ENCODE measurements around the gene GAPVD1. TPM values are rescaled to one million over a fixed set of nuclear protein-coding genes. Genes with fewer than 3 reads are reported as not detected.

Gene GAPVD1
- polyA plus RNA-seq, 2 of the 4 experiments (the other 2 are of a cell fraction), result 18.2 to 23.0 TPM

GRCh38 chr9:125355601-125356000 lies 94.0 kb downstream of the GAPVD1 start:
- CTCF ChIA-PET, result interaction anchor here (0.8 to 1.4 kb wide), 2 partner anchors 9 to 31 kb away, joined by 3 to 4 read pairs; no protein-coding TSS in a partner anchor
- WGBS (ENCODE audit: missing lambda C conversion rate), result 95% methylated on average over 11 of the region's 11 CpGs
- H3K4me1 ChIP-seq, result no peaks in the 10 kb centered on the region
- TF ChIP-seq RNF2 (IDR thresholded peaks at IDR 0.05; ENCODE audit: borderline replicate concordance, low read depth) (no peak), TFCP2L1 (CRISPR knock-in tag; IDR thresholded peaks at IDR 0.05) (no peak), USF2 (IDR thresholded peaks at IDR 0.05) (no peak), PBX3 (IDR thresholded peaks at IDR 0.05) (no peak), NPAS2 (CRISPR knock-in tag; IDR thresholded peaks at IDR 0.05; ENCODE audit: borderline replicate concordance) (no peak), POLR2A (IDR thresholded peaks at IDR 0.05; ENCODE audit: low read length) (no peak)
- no peak overlapping the region for H3K4me3 ChIP-seq
- FAIRE-seq (no peak), ATAC-seq (no peak), DNase-seq (ENCODE audit: low read depth in 1 of 2, low spot score in 1 of 2) (no peak)
- POLR2A ChIA-PET, result no interaction called here
- no peak overlapping the region for H3K27ac ChIP-seq
- H3K4me2 ChIP-seq, result no peak overlapping the region
- H3K9me3 ChIP-seq, result peaks cover 8% of the 10 kb centered on the region; the same call in 2 of the 3 replicates

GRCh38 chr9:125356032-125356431 lies 94.4 kb downstream of the GAPVD1 start:
- Histone ChIP-seq H3K9me3 (peaks cover 4% of the 10 kb centered on the region; the same call in 2 of the 3 replicates), H3K27ac (no peak overlapping the region), H3K4me3 (no peak overlapping the region), H3K4me2 (no peak overlapping the region), H3K4me1 (no peaks in the 10 kb centered on the region)
- ChIA-PET CTCF (interaction anchor here (1.4 kb wide), 1 partner anchor 31 kb away, joined by 4 read pairs; no protein-coding TSS in a partner anchor), POLR2A (no interaction called here)
- DNase-seq (ENCODE audit: low read depth in 1 of 2, low spot score in 1 of 2) (no peak), ATAC-seq (no peak), FAIRE-seq (no peak)
- TF ChIP-seq RARB (CRISPR knock-in tag; IDR thresholded peaks at IDR 0.05) (no peak), ATOH8 (CRISPR knock-in tag; IDR thresholded peaks at IDR 0.05; ENCODE audit: low read depth) (no peak), TFCP2L1 (CRISPR knock-in tag; IDR thresholded peaks at IDR 0.05) (no peak), SMC3 (IDR thresholded peaks at IDR 0.05) (no peak), EP300 (IDR thresholded peaks at IDR 0.05) (no peak), BHLHE40 (IDR thresholded peaks at IDR 0.05; ENCODE audit: low read depth, low read length) (no peak), PBX3 (IDR thresholded peaks at IDR 0.05) (no peak), EHMT2 (IDR thresholded peaks at IDR 0.05; ENCODE audit: low read depth) (no peak), JUNB (IDR thresholded peaks at IDR 0.05) (no peak)
- WGBS (ENCODE audit: missing lambda C conversion rate), result 90% methylated on average over 3 of the region's 3 CpGs

- H3K27ac ChIP-seq, result no peak overlapping the region
These were observed 97.4 kb downstream of the GAPVD1 start for GRCh38 chr9:125359011-125359410.

GRCh38 chr9:125360601-125361000 lies 99.0 kb downstream of the GAPVD1 start:
- no peaks in the 10 kb centered on the region for H3K9me3 ChIP-seq
- 96% methylated on average over 2 of the region's 2 CpGs for WGBS (ENCODE audit: missing lambda C conversion rate)
- H3K4me2 ChIP-seq, result no peak overlapping the region
- FAIRE-seq, result no peak
- no peak for ATAC-seq
- CTCF ChIA-PET, result interaction anchor here (1.3 to 5.0 kb wide), 4 partner anchors 13 to 105 kb away, joined by 5 to 32 read pairs (median 17); no protein-coding TSS in a partner anchor
- no peak for TF ChIP-seq KDM1A (IDR thresholded peaks at IDR 0.05; ENCODE audit: low read depth)
- TF ChIP-seq HOXA7 (CRISPR knock-in tag; IDR thresholded peaks at IDR 0.05), result no peak
- no peak for TF ChIP-seq RAD21 (conservative IDR thresholded peaks at IDR 0.05 in 1 of 2, IDR thresholded peaks at IDR 0.05 in 1 of 2)
- DNase-seq (ENCODE audit: low read depth in 1 of 2, low spot score in 1 of 2), result no peak
- H3K4me1 ChIP-seq, result no peaks in the 10 kb centered on the region
- POLR2A ChIA-PET, result interaction anchor here (1.7 kb wide), 1 partner anchor 120 kb away, joined by 11 read pairs; the partner anchor contains the start of gene HSPA5
- H3K27ac ChIP-seq, result no peak overlapping the region
- H3K4me3 ChIP-seq, result no peak overlapping the region

More at GRCh38 chr9:125359011-125359410, 97.4 kb downstream of the GAPVD1 start:
- ChIA-PET CTCF (interaction anchor here (0.6 to 2.2 kb wide), 4 partner anchors 9 to 59 kb away, joined by 3 to 10 read pairs (median 3); no protein-coding TSS in a partner anchor), POLR2A (no interaction called here)
- no peak overlapping the region for H3K4me2 ChIP-seq
- H3K4me1 ChIP-seq, result no peaks in the 10 kb centered on the region
- no peaks in the 10 kb centered on the region for H3K9me3 ChIP-seq
- FAIRE-seq (no peak), DNase-seq (ENCODE audit: low read depth in 1 of 2, low spot score in 1 of 2) (no peak), ATAC-seq (no peak)
- H3K4me3 ChIP-seq, result no peak overlapping the region
- 94% methylated on average over 1 of the region's 1 CpG for WGBS (ENCODE audit: missing lambda C conversion rate)
- no peak for TF ChIP-seq SMC3 (IDR thresholded peaks at IDR 0.05)
- TF ChIP-seq CHD2 (IDR thresholded peaks at IDR 0.05; ENCODE audit: low read length, partially characterized antibody), result no peak

All from A549 (cell line).